Calu3 (cell line): ENCODE data around the gene MAN1C1. TPM values are rescaled to one million over a fixed set of nuclear protein-coding genes. Genes with fewer than 3 reads are reported as not detected.
"Not testable (repeated sequence)": the region's sequence is repeated elsewhere in the genome, so short reads cannot be mapped to it uniquely, and the experiment has no call there.

ENCODE experiments used
- BruUV-seq: library from RNA; stranded (reverse); fragments of 400-500 nt; replicated peaks from 2 replicates; lab custom pipeline; 2021; lab: Mats Ljungman, UMichigan
- CTCF ChIA-PET: fragments of 300-600 bp; sonication (Branson Sonifier 250); formaldehyde crosslinking; loops from one replicate; lab custom pipeline; 2022; ENCODE audit warnings: antibody characterized with exemption; lab: Charles Lee
- DNase-seq: peaks from one replicate; pipeline ENCODE4 v3.0.0; 2022
- H3K27ac Mint-ChIP-seq: one replicate; pipeline ENCODE4 v1.8.0; 2022; ENCODE audit warnings: mixed read lengths; ENCODE audit not compliant: unreplicated experiment
- H3K27me3 Mint-ChIP-seq: one replicate; pipeline ENCODE4 v1.8.0; 2022; ENCODE audit warnings: mixed read lengths; ENCODE audit not compliant: unreplicated experiment
- H3K36me3 Mint-ChIP-seq: one replicate; pipeline ENCODE4 v1.8.0; 2022; ENCODE audit warnings: mild to moderate bottlenecking, moderate library complexity, mixed read lengths; ENCODE audit not compliant: insufficient read depth, unreplicated experiment
- H3K4me1 Mint-ChIP-seq: one replicate; pipeline ENCODE4 v1.8.0; 2022; ENCODE audit warnings: mild to moderate bottlenecking, low read depth, mixed read lengths; ENCODE audit not compliant: unreplicated experiment
- H3K4me3 Mint-ChIP-seq: one replicate; pipeline ENCODE4 v1.8.0; 2022; ENCODE audit warnings: mild to moderate bottlenecking, low read depth, moderate library complexity, mixed read lengths; ENCODE audit not compliant: unreplicated experiment
- H3K9me3 Mint-ChIP-seq: one replicate; pipeline ENCODE4 v1.8.0; 2022; ENCODE audit warnings: low read depth, mixed read lengths; ENCODE audit not compliant: unreplicated experiment
- CTCF ChIP-seq: fragments of 200-600 bp; IDR thresholded peaks from one replicate; pipeline ENCODE4 v1.8.0; 2022; ENCODE audit warnings: antibody characterized with exemption; ENCODE audit not compliant: unreplicated experiment
- intact Hi-C: fragments of 100-400 bp; cut with micrococcal nuclease; formaldehyde crosslinking; loops from one replicate; pipeline ENCODE4 v1.10.0; 2022; ENCODE audit not compliant: unreplicated experiment
- total RNA-seq: library from RNA; stranded (reverse); gene quantifications from 2 replicates; pipeline ENCODE4 v1.2.3, GENCODE V29; 2022

The MAN1C1 gene
- total RNA-seq, 1 experiment from 2014 or later, result 0.14 TPM

DNA sequence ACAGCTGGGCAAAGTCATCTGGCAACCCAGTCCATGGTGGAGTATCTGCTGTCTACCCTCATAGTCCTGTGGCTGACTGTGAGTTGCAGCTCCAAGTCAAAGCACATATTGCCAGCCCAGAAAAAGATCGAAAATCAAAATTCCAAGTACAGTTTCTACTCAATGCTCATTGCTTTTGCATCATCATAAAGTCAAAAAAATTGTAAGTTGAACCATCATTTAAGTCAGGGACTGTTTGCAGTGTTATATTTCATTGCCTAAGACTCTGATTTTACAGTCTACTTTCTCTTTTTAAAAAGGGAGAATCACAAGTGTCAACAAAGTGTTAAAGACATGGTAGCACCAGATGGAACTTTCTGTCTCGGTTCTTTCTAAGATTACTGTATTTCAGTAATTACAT lies 22.7 kb upstream of the MAN1C1 start:
- Mint-ChIP-seq H3K4me3 (no peak overlapping the region), H3K9me3 (peaks cover 2% of the 10 kb centered on the region), H3K36me3 (no peaks in the 10 kb centered on the region), H3K4me1 (no peaks in the 10 kb centered on the region), H3K27ac (no peak overlapping the region), H3K27me3 (peaks cover 38% of the 10 kb centered on the region)
- no peak for TF ChIP-seq CTCF
- no peak for DNase-seq
- intact Hi-C loops, result no loop called here
- BruUV-seq, result no TSS peak
- CTCF ChIA-PET, result no interaction called here

DNA sequence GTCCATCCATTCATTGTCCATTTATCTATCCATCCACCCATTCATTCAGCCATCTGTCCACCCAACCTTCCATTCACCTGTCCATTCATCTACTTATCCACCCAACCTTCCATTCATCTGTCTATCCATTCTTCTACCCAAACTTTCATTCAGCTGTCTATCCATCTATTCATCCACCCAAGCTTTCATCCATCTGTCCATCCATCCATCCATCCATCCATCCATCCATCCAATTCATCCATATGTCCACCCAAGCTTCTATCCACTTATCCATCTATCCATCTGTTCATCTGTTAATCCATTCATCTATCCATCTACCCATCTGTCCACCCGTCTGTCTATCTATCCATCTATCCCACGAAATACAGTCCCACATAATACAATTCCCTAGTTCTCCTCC lies 21.6 kb upstream of the MAN1C1 start:
- Mint-ChIP-seq H3K9me3 (peaks cover 2% of the 10 kb centered on the region), H3K36me3 (no peaks in the 10 kb centered on the region), H3K27ac (no peak overlapping the region), H3K4me1 (no peaks in the 10 kb centered on the region), H3K27me3 (peaks cover 49% of the 10 kb centered on the region), H3K4me3 (no peak overlapping the region)
- intact Hi-C loops, result no loop called here
- CTCF ChIA-PET, result no interaction called here
- DNase-seq, result no peak
- BruUV-seq, result no TSS peak
- TF ChIP-seq CTCF, result no peak

DNA sequence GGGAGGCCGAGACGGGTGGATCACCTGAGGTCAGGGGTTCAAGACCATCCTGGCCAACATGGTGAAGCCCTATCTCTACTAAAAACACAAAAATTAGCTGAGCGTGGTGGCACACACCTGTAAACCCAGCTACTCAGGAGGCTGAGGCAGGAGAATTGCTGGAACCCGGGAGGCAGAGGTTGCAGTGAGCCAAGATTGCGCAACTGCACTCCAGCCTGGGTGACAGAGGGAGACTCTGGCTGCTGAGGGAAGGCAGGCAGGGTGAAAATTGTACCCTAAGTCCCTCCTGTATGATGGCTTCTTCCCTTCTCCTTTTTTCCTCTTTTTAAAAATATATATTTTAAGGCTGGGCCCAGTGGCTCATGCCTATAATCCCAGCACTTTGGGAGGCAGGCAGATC lies 19.9 kb upstream of the MAN1C1 start:
- BruUV-seq, intact Hi-C loops, H3K4me3 Mint-ChIP-seq, H3K36me3 Mint-ChIP-seq, DNase-seq, H3K9me3 Mint-ChIP-seq, H3K4me1 Mint-ChIP-seq, CTCF ChIA-PET, H3K27ac Mint-ChIP-seq: not testable (repeated sequence)
- peaks cover 60% of the 10 kb centered on the region for H3K27me3 Mint-ChIP-seq

DNA sequence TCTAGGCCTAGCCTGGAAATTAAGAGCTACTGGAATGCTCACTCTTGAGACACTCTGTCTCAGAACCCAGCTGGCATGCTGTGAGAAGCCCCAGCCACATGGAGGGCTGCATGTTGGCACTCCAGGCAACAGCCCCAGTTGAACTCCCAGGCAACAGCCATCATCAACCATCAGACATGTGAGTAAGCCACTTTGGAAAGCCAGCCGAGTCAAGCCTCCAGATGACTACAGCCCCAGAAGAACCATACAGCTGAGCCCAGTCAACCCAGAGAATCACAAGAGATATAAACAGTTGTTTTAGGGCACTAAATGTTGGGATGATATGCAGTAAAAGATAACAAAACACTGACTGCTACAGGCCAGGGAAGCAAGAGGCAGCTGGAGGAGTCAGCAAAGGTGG lies 17.7 kb upstream of the MAN1C1 start:
- no peak overlapping the region for H3K4me3 Mint-ChIP-seq
- H3K27me3 Mint-ChIP-seq, result peaks cover 55% of the 10 kb centered on the region
- peaks cover 2% of the 10 kb centered on the region for H3K9me3 Mint-ChIP-seq
- no peak for DNase-seq
- peaks cover 8% of the 10 kb centered on the region for H3K4me1 Mint-ChIP-seq
- H3K36me3 Mint-ChIP-seq, result no peaks in the 10 kb centered on the region
- BruUV-seq, result no TSS peak
- CTCF ChIA-PET, result no interaction called here
- no peak overlapping the region for H3K27ac Mint-ChIP-seq
- no peak for TF ChIP-seq CTCF
- intact Hi-C loops, result no loop called here

- CTCF ChIA-PET, result no interaction called here
- H3K4me3 Mint-ChIP-seq, result no peak overlapping the region
- no peak overlapping the region for H3K27ac Mint-ChIP-seq
- no peak for DNase-seq
- no peak for TF ChIP-seq CTCF
- no peaks in the 10 kb centered on the region for H3K36me3 Mint-ChIP-seq
- peaks cover 8% of the 10 kb centered on the region for H3K4me1 Mint-ChIP-seq
- intact Hi-C loops, result no loop called here
- no TSS peak for BruUV-seq
- peaks cover 2% of the 10 kb centered on the region for H3K9me3 Mint-ChIP-seq
- H3K27me3 Mint-ChIP-seq, result peaks cover 50% of the 10 kb centered on the region
These were observed 16.5 kb upstream of the MAN1C1 start for GRCh38 chr1:25599969-25600610.

- intact Hi-C loops, CTCF ChIA-PET: not testable (repeated sequence)
These were observed 15.5 kb upstream of the MAN1C1 start for GRCh38 chr1:25600971-25601699.

More at GRCh38 chr1:25600971-25601699, 15.5 kb upstream of the MAN1C1 start:
- H3K9me3 Mint-ChIP-seq, H3K4me3 Mint-ChIP-seq, H3K36me3 Mint-ChIP-seq, H3K27ac Mint-ChIP-seq, H3K4me1 Mint-ChIP-seq, BruUV-seq, DNase-seq: not testable (repeated sequence)
- H3K27me3 Mint-ChIP-seq, result peaks cover 53% of the 10 kb centered on the region
